ENCODE results near the gene MYDGF.

DNA sequence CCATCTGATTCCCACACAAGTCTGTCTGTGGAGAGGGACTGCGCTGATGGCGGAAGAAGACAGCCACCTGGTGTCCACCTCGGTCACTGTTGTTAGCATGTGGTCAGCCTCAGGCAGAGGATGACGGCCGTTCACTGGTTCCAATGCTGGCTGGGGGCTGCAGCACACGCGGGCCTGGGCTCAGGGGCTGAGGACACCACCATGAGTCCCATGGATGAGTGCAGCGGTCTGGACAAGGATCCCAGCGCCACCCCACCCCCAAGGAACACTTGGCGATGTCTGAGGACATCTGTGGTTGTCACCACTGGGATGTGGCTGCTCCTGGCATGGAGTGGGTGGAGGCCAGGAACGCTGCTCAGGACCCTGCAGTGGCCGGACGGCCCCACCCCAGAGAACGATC lies 42.6 kb upstream of the MYDGF start:
- TF ChIP-seq EZH2phosphoT487 (IDR thresholded peaks at IDR 0.05; ENCODE audit: insufficient read depth, low read depth) (no peak), EZH2 (IDR thresholded peaks at IDR 0.05; ENCODE audit: insufficient read depth, poor library complexity, severe bottlenecking) (no peak)
